ENCODE results near the gene EIF4E2. TPM values are rescaled to one million over a fixed set of nuclear protein-coding genes. Genes with fewer than 3 reads are reported as not detected.

EIF4E2 gene
- total and polyA plus RNA-seq, 3 donors from 2014 or later: 56.3 to 93.5 (median 67.5) TPM

GRCh38 chr2:232525199-232525598 is 25.3 kb upstream of the EIF4E2 start:
- Histone ChIP-seq H3K36me3 (ENCODE audit: low read depth, missing control alignments) (no peaks in the 10 kb centered on the region), H3K27ac (no peak overlapping the region), H3K9me3 (no peaks in the 10 kb centered on the region), H3K27me3 (no peaks in the 10 kb centered on the region), H3K4me1 (peaks cover 8% of the 10 kb centered on the region), H3K4me3 (no peak overlapping the region)
- 56 to 68% methylated on average over 3 to 11 of the region's 14 CpGs for WGBS, 2 donors
- intact Hi-C loops (cut with DNase I; ENCODE audit: low total_unique reads): no loop called here
- no peak for DNase-seq
- TF ChIP-seq POLR2A (IDR thresholded peaks at IDR 0.05) (no peak), CTCF (IDR thresholded peaks at IDR 0.05) (no peak)

GRCh38 chr2:232525791-232526371 is 24.6 kb upstream of the EIF4E2 start, which contains the start of gene CHRND:
TSS of gene CHRND (plus strand) at chr2:232526160. CDS start at chr2:232526216, 56 bp downstream.
- Histone ChIP-seq H3K27me3 (no peaks in the 10 kb centered on the region), H3K9me3 (no peaks in the 10 kb centered on the region), H3K27ac (no peak within 1 kb of the TSS), H3K4me1 (peaks cover 8% of the 10 kb centered on the region), H3K36me3 (ENCODE audit: low read depth, missing control alignments) (no peaks in the 10 kb centered on the region), H3K4me3 (no peak within 1 kb of the TSS)
- intact Hi-C loops (cut with DNase I; ENCODE audit: low total_unique reads): no loop called here
- TF ChIP-seq POLR2A (IDR thresholded peaks at IDR 0.05) (no peak), CTCF (IDR thresholded peaks at IDR 0.05) (no peak)
- DNase-seq: peak; percentile 45
- 37 to 42% methylated on average over 10 to 18 of the region's 18 CpGs for WGBS, 2 donors

- no peak for DNase-seq
- WGBS, 2 donors: 75 to 76% methylated on average over 5 to 13 of the region's 13 CpGs
- Histone ChIP-seq H3K9me3 (no peaks in the 10 kb centered on the region), H3K4me3 (no peak overlapping the region), H3K27ac (no peak overlapping the region), H3K4me1 (peaks cover 8% of the 10 kb centered on the region), H3K27me3 (no peaks in the 10 kb centered on the region), H3K36me3 (ENCODE audit: low read depth, missing control alignments) (no peaks in the 10 kb centered on the region)
- TF ChIP-seq POLR2A (IDR thresholded peaks at IDR 0.05): no peak
- no peak for TF ChIP-seq CTCF (IDR thresholded peaks at IDR 0.05)
- intact Hi-C loops (cut with DNase I; ENCODE audit: low total_unique reads): no loop called here
Measured at GRCh38 chr2:232526372-232526941, 24.0 kb upstream of the EIF4E2 start.

GRCh38 chr2:232527905-232528470 is 22.5 kb upstream of the EIF4E2 start:
- TF ChIP-seq CTCF (IDR thresholded peaks at IDR 0.05) (no peak), POLR2A (IDR thresholded peaks at IDR 0.05) (no peak)
- Histone ChIP-seq H3K9me3 (no peaks in the 10 kb centered on the region), H3K36me3 (ENCODE audit: low read depth, missing control alignments) (no peaks in the 10 kb centered on the region), H3K27me3 (no peaks in the 10 kb centered on the region), H3K4me1 (peaks cover 8% of the 10 kb centered on the region), H3K4me3 (no peak overlapping the region), H3K27ac (no peak overlapping the region)
- WGBS, 2 donors: 76 to 82% methylated on average over 6 of the region's 6 CpGs
- intact Hi-C loops (cut with DNase I; ENCODE audit: low total_unique reads): no loop called here
- no peak for DNase-seq
